ENCODE results near the gene PAK3. TPM values are rescaled to one million over a fixed set of nuclear protein-coding genes. Genes with fewer than 3 reads are reported as not detected.

PAK3 gene
- total RNA-seq, 1 donor from 2014 or later = not detected

DNA sequence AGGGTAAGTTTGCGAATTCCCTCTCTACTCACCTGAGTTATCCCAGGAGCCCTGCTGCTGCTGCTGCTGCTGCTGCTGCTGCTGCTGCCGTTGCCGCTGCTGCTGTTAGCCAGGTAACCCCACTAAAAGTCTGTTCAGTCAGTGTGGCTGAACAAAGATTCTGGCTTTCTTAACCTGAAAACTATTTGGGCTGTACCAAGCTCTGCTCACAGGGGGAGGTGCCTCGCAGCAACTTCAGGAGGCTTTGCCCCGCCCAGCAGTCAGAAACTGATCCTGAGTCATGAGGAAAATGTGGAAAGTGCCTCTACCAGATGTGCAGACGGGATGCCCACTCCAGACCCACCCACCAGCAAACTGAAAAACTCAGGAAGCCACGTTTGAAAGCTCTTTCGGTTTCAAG, 174.3 kb downstream of the PAK3 start, which contains the start of gene CAPN6:
TSS of gene CAPN6 (minus strand) at position 145 of the 400 bp plus-strand sequence. CDS start 6,547 bp downstream, outside the sequence.
- no peak within 1 kb of the TSS for H3K27ac Mint-ChIP-seq
- intact Hi-C loops (cut with micrococcal nuclease) = no loop called here
- no peak within 1 kb of the TSS for H3K4me3 Mint-ChIP-seq
- POLR2A ChIA-PET = no interaction called here
- no peak for TF ChIP-seq CTCF (IDR thresholded peaks at IDR 0.05)
- no peaks in the 10 kb centered on the region for H3K27me3 Mint-ChIP-seq
- no peak for DNase-seq
- CTCF ChIA-PET = no interaction called here
- no peak for ATAC-seq (ENCODE audit: low read depth)
- H3K4me1 Mint-ChIP-seq = no peaks in the 10 kb centered on the region
- no peaks in the 10 kb centered on the region for H3K9me3 Mint-ChIP-seq
- H3K36me3 Mint-ChIP-seq (ENCODE audit: low read depth) = no peaks in the 10 kb centered on the region

Other genes with a start within 250 kb of the PAK3 start
- not detected in 2 replicates for gene CAPN6, start 174.3 kb downstream of the PAK3 start, total RNA-seq